Stimulated activated CD8-positive, alpha-beta memory T cell treated with anti-CD3 and anti-CD28 coated beads, Interleukin-2, amount 100 ng/mL, for 1 hour (primary cell): ENCODE data around the gene MRFAP1.
A peak's percentile ranks its signal among the peaks of the same experiment; 100 is the strongest.

Experiments
- DNase-seq, 2 donors: peaks; one replicate each; pipeline ENCODE4 v3.0.0-alpha.2; 2020; ENCODE audit warnings: low read depth in 2 of 2

The MRFAP1 gene

DNA sequence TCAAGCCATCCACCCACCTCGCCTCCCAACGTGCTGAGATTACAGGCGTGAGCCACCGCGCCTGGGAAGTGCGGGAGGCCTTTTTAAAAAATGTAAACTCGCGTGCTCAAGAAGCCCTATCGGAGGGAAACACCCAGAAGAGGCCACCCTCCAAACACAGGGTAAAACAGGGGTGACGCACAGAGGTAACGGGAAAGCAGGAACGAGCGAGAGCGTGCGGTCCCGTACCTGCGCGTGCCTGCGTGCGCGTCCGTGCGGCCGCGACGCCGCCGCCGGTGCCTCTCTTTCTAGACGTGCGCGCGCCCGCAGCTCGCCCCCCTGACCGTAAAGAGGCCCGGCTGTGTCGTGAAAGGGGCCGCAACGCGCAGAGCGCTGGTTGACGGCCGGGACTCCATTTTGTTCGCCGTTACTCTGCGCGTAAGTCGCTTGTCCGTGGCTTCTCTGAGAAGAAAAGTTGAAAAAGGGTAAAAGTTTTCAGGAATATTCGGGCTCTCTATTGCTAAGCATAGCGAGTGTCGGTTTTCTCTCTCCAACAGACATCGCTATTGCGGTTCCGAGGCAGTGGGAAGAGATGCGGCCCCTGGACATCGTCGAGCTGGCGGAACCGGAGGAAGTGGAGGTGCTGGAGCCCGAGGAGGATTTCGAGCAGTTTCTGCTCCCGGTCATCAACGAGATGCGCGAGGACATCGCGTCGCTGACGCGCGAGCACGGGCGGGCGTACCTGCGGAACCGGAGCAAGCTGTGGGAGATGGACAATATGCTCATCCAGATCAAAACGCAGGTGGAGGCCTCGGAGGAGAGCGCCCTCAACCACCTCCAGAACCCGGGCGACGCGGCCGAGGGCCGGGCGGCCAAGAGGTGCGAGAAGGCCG is at the start of gene MRFAP1:
Gene MRFAP1, plus strand, starts transcription at position 394 of the 872 bp plus-strand sequence. Its CDS starts 178 bp downstream, at position 572.
- DNase-seq = peak; percentile 89 to 92

DNA sequence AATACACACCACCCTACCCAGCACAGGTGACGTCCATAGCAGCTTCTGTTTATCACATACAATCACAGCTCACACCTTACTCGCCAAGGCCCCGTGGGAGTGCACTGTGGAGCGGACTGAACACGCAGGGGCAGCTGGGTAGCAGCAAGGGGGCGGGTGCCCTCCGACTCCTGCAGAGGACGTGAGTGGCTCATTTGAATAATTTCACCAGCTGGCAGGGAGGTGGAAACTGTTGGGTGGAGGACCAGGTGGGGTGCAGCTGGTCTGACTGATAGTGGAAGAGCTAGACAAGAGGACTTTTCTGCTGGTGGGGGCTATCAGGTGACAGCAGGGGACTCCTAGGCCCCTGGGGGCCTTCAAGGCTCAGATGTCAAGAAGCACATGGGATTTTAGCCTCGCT is 49.2 kb upstream of the MRFAP1 start:
- DNase-seq = no peak

DNA sequence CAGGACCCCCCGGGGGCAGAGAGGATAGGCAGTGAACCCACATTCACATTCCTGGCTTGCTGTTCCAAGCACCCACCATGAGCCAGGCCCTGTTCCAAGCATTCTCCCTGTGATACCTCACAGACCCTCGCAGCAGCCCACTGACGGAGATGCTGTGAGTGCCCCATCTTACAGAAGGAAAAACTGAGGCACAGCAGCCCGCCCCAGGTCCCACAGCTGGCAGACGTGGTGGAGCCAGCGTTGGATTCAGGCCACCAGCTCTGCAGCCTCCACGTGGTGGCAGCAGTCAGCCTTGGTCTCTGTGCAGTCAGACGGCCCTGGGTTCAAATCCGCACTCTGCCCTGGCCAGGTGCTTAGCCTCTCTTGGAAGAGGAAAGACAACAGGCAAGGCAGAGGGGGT is 48.7 kb upstream of the MRFAP1 start:
- no peak for DNase-seq

DNA sequence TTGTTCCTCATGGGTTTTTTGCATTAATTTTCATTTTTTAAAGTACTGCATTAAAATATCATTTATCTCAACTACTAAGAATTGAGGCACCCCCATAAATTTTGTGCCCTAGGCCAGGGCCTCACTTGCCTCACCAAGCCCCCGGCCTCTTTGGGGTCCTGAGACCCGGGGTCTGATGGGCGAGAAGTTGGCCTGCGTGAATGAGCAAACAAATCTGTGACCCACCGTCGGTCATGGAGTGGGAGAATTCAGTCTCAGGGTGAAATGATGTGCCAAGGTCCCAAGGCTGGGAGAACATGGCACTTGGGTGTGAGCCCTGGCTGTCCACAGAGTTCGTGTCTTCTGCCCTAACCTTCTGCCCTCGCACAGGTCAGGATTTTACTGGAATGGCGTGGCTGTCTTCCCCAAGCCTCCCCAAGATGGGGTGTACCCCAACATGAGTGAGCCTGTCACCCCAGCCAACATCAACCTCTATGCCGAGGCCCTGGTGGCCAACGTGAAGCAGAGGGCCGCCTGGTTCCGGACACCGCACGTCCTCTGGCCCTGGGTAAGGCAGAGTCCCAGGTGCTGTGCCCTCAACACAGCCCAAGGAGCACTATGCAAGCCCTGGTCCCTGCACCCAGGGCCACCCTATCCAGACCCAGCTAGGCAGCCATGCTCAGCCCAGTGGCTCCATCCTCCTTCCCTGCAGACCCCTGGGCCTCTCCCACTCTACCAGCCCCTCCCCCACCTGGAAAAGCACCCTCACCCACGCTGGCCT is 47.5 kb upstream of the MRFAP1 start:
- no peak for DNase-seq

DNA sequence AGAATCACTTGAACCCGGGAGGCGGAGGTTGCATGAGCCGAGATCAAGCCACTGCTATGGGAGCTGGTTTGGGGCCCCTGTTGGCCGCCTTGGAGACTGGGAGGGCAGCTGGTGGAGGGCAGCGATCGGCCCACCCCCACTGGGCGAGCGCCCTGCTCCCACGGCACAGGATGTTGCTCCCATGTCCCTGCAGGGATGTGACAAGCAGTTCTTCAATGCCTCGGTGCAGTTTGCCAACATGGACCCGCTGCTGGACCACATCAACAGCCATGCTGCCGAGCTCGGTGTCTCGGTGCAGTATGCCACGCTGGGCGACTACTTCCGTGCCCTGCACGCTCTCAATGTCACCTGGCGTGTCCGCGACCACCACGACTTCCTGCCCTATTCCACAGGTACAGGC is 46.1 kb upstream of the MRFAP1 start:
- no peak for DNase-seq

DNA sequence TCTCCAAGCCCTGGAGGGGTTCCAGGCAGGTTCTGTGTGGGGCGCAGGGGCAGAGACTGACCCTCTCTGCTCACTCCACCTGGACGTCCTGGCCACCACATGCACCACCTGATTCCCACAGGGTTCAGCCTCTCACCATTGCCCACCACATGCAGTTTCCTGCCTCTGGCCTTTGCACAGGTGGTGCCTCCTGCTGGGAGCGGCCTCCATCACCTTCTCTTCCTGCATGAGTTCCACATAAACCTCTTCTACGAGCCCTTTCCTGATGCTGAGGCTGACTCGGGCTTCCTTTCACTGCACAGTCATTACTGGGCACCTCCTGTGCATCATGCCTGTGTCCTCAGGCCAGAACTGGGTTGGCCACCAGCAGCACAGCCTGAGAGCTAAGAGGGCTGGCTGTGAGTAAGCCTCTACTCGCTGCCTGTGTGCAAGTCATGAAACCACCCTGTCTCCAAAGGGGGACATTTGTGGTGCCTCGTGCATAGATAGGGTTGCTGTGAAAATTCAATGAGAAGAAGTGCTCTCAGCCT is 45.6 kb upstream of the MRFAP1 start:
- DNase-seq = no peak

DNA sequence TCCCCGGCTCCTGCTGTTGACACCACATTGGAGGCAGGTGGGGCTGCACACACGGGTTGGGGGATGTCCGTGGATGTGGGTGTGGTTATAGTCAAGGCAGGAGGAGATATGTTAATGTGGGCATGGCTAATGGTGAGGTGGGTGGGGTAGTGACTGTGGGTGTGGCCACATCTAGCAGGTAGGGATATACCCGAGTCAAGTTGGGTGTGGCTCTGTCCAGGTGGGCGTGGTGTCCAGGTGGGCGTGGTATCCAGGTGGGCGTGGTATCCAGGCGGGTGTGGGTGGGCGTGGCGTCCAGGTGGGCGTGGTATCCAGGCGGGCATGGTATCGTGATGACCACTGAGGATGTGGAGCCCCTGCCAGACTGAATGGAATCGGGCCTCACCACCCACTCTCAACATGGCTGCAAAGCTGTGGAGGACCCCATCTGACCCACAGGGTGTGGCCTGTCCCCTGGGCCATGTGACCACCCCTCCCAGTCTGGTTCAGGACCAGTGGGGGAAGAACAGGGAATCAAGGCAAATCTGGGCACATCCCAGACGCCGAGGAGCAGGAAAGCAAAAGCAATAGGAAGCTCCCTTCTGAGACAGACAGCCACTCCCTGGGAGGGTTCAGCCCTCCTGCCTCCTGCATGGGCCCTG is 44.5 kb upstream of the MRFAP1 start:
- no peak for DNase-seq

DNA sequence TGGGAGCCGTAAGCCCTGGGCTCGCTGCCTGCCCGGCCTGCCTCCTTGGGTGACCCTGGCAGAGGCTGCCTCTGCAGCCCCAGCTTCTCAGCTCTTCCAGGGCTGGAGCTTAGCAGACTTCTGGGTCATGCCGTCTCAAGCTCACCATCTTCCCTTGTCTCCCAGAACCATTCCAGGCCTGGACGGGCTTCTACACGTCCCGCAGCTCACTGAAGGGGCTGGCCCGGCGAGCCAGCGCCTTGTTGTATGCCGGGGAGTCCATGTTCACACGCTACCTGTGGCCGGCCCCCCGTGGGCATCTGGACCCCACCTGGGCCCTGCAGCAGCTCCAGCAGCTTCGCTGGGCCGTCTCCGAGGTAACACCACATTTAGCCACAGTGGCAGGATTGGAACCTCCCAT is 43.5 kb upstream of the MRFAP1 start:
- DNase-seq = no peak

DNA sequence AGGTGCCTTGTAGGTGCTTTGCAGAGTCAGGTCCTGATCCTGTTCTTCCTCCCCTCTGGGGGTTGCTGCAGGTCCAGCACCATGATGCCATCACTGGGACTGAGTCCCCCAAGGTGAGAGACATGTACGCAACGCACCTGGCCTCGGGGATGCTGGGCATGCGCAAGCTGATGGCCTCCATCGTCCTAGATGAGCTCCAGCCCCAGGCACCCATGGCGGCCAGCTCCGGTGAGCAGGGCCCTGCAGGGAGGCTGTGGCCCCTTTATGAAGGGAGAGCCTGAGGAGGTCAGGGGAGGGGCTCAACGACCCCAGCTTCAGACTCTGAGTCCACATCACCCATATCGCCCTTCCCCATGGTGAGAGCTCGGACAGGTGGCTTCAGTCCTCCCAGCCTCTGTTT is 42.4 kb upstream of the MRFAP1 start:
- DNase-seq = no peak

DNA sequence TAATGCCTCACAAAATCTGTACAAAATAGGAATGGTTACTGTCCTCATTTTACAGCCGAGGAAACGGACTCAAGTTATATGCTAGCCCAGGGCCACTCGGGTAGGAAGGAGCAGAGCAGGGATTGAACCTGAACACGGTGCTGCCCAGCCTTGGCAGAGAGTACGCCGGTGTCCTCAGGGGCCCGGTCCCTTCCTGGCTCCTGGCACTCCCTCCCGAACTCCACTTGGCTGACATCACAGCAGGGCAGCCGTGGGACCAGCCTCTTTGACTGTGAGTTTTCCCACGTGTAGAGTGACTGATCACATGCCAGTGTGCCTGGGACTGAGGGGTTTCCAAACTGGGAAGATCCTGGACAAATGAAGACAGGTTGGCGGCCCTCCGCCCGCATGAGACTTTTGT is 41.8 kb upstream of the MRFAP1 start:
- DNase-seq = no peak

DNA sequence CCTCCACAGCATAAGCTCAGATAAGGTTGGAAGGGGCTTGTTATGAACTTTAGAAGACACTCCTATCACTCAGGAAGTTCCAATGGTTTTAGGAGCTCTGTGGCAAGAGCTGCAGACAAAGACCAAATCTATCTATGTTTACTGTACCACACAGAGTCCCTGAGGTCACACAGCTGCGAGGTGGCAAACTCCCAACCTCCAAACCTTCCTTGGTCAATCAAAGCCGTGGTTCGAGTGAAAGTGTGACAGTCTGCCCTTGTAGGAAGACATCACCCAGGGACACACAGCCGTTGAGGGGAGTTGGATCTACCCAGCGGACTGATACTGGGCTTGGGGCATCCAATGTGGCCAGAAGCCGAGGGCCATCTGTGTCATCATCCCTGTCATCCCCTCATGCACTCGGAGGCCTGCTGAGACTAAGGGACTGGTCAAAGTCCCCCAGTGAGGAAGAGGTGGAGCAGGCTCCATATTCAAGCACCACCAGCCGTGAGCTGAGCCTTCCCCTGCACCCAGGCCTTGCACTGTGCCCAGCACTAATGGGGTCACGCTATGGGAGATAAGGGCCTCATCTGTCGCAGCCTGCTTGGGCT is 38.7 kb upstream of the MRFAP1 start:
- DNase-seq = no peak

DNA sequence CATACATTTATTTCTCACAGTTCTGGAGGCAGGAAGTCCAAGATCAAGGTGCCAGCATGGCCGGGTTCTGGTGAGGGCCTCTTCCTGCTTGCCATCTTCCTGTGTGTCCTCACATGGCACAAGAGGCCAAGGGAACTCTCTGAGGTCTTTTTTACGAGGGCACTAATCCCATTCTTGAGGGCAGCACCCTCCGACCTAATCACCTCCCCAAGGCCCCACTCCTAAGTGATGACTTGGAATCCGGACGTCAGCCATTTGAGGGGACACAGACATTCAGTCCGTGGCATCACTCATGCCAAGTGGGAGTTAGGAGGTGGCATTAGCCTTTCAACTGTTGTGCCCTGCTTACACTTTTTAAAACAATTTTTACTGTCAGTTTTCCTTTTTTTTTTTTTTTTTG is 38.2 kb upstream of the MRFAP1 start:
- no peak for DNase-seq

DNA sequence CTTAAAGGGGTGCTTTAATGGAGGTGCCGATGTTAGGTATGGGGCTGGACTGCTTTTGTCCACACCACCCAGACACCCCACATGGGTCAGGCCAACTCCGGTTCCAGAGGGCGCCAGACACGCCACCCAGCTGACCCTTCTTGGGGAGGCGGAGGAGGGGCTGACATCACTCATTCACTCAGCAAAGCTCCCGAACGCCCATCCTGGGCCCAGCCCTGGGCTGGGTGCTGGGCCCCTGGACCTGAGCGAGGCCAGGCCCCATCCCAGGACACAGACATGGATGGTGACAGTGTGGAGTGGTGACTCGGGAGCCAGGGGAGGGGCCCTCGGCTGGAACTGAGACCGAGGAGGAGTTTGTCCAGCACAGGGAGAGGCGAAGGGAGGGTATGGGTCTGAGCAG is 37.4 kb upstream of the MRFAP1 start:
- no peak for DNase-seq

DNA sequence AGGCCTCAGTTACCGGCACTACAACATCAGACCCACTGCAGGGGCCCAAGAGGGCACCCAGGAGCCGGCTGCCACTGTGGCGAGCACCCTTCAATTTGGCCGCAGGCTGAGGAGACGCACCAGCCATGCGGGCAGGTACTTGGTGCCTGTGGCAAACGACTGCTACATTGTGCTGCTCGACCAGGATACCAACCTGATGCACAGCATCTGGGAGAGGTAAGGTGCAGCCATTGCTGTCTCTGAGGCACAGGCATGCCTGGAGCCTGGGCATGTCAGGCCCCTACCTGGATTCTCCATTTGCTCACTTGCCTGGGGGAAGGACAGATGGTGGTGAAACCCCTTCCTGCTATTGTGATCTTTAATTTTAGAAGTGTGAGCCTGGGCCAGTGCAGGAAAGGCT is 35.4 kb upstream of the MRFAP1 start:
- DNase-seq = no peak

DNA sequence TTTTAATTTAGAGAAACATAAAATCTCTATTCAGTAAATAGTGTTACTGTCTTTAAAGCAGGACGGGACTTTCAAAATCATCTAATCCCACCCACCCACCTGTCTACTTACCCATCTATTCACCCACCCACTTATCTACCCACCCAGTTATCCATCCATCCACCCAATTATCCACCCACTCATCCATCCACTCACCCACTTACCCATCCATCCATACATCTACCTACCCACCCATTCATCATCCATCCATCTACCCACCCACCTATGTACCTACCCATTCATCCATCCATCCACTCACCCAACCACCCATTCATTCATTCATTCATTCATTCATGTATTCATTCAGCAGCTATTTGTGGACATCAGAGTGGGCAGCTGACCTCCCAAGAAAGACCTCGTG is 34.9 kb upstream of the MRFAP1 start:
- DNase-seq = no peak

DNA sequence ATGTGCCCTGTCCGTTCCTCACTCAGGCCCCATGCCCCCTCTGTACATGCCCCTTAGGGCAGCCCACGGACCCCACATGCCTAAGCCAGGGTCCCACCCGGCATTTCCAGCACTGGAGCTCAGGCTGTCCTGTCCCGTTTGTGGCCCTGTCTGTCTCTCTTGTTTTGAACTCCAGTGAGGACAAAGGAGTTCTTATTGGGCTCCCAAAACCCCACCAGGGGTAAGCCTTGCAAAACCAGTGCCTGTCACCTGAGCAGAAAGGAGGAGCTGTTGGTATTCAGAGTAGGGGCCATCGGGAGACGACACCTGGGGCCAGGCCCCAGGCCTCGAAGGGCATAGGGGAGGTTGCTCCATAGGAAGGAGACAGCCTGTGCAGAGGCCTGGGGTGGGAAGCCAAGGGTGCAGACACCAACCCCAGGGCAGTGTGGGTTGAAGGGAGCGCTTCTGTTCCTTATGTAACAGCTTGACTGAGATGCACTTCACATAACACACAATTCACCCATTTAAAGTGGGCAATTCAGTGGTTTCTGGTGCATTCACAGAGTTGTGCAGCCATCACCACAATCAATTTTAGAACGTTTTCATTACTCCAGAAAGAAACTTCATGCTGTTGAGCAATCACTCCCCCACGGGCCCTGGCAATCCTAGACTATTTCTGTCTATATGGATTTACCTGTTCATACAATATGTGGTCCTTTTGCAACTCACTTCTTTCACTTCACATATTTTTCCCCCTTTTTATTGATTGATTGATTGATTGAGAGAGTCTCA is 33.8 kb upstream of the MRFAP1 start:
- DNase-seq = no peak

DNA sequence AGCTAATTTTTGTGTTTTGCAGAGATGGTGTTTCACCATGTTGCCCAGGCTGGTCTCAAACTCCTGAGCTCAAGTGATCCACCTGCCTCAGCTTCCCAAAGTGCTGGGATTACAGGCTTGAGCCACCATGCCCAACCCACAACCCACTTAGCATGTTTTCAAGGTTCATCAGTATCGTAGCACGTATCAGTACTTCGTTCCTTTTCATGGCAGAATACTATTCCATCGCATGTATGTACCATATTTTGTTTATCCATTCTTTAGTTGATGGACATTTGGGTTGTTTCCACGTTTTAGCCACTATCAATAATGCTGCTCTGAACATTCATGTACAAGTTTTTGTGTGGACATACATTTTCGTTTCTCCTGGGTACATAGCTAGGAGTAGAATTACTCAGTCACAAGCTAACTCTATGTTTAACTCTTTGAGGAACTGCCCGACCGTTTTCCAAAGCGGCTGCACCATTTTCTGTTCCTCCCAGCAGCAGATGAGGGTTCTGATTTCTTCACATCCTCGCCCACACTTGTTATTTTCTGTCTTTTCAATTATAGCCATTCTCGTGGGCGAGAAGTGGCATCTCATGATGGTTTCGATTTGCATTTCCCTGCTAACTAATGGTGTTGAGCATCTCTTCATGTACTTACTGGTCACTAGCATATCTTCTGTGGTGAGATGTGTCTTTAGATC is 33.0 kb upstream of the MRFAP1 start:
- no peak for DNase-seq

DNA sequence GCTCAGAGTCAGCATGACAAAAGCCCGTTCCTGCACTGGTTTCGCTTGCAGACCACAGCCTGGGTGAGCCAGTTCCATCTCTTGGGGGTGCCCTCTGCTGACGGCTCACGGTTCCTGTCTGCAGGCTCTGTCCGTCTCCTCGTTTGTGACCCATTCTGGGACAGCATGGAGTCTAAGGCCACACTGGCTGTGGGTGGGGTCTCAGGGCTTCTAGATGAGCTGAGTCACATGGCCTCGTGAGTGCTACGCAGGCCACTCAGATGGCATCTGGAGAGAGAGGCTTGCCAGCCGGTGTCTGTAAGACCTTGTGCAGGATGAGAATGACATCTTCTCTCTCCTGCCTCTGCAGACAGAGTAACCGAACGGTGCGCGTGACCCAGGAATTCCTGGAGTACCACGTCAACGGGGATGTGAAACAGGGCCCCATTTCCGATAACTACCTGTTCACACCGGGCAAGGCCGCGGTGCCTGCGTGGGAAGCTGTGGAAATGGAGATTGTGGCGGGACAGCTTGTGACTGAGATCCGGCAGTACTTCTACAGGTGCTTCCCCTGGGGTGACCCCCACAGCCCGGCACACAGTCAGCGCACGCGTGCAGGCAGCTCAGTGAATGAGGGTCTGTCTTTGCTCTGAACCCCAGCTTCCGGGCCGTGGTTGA is 31.6 kb upstream of the MRFAP1 start:
- DNase-seq = no peak

DNA sequence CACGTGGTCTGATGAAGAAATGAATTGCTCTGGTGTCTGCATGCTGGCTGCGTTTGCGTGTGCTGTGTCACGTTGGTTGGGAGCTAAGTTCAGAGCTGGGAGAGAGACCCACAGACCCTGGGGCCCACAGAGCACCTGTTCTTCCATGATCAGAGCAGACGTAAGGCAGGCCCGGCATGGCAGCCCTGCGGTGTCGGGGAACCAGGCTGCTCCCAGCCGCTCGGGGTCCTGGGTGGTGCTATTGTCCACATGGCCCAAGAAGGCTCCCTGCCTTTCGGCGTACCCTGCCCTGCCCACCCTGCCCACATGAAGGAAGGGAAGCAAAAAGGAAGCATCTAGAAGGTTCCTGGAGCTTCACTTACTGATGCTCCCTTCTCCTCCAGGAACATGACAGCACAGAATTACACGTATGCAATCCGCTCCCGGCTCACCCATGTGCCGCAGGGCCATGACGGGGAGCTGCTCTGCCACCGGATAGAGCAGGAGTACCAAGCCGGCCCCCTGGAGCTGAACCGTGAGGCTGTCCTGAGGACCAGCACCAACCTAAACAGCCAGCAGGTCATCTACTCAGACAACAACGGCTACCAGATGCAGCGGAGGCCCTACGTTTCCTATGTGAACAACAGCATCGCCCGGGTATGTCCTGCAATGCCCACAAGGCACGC is 30.9 kb upstream of the MRFAP1 start:
- no peak for DNase-seq
